Glomerular visceral epithelial cell (primary cell): ENCODE data around the gene DOK1.

Experiments
- DNase-seq: peaks from one replicate; pipeline ENCODE4 v3.0.0-alpha.2; 2016; ENCODE audit errors: extremely low spot score

DOK1 gene

DNA sequence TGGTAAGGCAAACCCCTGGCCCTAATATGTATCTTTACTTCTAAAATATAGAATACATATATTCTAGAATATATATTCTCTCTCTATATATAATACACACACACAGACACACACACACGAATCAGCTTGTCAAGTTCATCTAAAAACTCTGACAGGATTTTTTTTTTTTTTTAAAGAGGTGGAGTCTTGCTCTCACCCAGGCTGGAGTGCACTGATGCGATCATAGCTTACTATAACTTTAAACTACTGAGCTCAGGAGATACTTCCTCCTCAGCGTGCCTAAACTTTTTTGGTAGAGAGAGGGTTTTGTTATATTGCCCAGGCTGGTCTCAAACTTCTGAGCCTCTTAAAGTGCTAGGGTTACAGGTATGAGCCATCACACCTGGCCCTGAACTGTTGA lies 45.2 kb downstream of the DOK1 start:
- DNase-seq, result no peak

DNA sequence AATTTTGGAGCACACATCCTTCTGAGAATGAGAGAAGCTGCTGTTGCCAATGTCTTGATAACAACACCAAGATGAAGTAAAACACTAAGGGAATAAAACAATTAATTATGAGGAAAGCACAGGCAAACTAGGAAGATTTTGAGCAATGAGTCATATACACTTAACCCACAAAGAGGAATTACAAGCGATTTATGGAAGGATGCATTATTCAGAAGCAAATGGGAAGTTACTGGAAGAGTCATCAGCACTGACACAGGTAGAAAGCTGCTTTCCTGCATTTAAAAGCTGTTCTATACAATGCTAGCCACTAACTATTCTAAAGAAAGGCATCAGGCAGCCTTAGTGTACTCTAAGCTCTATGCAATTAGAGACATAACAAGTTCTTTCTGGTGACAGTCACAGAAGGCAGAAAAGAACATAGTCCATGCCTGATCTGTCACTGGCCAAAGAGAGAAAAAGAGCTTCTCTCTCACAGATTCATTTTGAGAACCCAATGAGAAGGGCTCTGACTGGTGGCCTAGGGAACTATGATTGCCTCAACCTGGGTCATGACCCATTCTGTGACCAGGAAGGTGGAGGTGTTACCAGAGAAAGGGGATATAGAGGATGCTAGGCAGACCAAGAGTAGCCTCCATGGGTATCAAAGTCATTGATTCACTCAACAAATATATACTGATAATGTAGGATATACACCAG lies 48.2 kb downstream of the DOK1 start:
- peak; percentile 9 for DNase-seq

DNA sequence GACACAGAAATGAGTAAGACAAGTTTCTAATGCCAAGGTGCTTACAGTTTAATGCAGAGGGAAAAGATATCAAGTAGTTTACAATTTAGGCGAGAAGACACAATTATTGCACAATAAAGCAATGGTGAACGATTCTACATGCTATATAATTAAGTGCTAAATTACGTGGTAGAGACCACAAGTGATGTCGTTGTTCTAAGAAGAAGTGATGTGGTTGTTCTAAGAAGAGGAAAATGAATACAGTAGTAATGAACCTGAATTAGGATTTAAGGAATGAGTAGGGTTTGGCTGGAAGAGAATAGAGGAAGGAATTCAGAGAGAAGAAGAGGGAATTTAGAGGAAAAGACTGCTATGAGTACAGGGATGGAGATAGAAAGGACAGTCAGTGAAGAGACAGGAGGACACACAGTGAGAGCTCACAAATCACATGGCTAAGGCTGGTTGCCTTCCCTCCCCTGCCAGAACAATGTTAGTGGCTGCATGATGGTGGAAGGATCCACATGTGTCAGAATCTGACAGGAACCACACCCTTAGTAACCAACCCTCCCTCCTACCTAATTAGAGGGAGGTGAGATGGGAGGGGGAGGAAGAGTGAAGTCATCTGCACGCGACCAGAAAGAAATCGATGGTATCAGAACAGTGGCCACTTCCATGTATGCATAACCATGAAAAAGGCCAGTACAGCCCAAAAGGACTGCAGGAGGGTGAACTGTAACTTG lies 48.9 kb downstream of the DOK1 start:
- no peak for DNase-seq

GRCh38 chr2:74606927-74607326 lies 52.4 kb downstream of the DOK1 start:
- DNase-seq, result no peak
